Glomerular visceral epithelial cell (primary cell): Measurements from ENCODE around the gene CEP120.

ENCODE experiments used
- DNase-seq: peaks from one replicate; pipeline ENCODE4 v3.0.0-alpha.2; 2016; ENCODE audit errors: extremely low spot score

Gene CEP120

DNA sequence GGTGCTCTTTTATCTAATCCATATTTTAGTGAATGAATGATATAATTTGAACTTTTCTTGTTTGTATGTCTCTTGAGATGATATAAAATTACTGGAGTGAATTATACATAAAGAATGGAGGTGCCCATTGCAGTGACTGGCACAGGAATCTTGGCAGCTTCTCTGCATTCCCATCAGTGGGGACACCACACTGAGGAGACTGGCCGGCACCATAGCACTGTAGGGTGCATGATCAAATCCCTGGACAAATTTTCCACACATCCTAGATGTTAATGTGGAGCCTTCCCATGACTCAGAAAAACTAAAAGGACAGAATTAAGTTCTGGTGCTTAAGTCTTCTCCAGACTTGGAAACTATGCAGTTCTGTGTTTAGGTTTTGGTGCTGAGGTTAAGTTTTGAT is 124.1 kb downstream of the CEP120 start:
- no peak for DNase-seq

GRCh38 chr5:123298335-123299030 is 124.7 kb downstream of the CEP120 start:
- DNase-seq = no peak

DNA sequence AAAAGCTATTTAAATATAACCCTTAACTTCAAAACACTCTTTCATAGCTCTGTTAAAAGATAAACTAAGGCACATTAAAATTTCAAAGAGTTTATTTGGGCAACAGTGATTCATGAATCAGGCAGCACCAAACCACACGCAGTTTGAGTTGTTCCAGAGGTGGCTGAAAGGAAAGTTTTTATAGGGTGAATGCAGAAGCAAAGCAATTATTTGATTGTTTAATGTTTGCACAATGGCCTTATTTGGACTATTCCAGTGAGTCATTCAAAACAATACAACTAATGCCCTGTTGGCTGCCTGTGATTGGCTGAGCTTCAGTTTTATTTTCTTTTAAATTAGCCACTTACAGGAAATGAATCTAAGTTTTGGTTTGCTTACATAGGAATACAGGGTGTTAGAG is 125.3 kb downstream of the CEP120 start:
- DNase-seq = no peak

DNA sequence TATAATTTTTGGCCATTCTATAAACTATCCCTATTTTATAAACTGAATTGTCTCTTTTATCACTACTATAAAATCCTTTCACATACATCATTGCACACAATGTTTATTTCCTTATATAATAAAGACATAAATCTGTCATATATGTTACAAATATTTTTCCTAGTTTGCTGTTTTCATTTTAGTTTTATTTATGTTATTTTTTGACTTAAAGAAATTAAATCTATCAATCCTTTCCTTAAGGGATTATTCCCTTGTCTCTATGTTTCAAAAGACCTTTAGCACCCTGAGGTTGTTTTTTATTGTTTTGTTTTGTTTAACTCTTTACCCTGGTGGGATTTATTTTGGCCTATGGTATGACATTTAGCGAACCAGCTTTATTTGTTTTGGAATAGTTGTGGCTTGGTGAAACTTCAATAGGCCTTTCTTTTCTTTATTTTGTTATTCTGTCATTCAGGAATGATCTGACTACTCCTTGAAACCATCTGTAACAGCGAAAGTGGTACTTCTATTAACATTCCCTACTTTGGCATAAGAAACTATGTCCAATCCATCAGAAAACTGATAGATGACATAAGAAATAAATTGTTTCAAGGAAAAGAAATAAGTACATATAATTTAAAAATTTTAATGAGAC is 125.9 kb downstream of the CEP120 start:
- no peak for DNase-seq
